Endothelial cell (in vitro differentiated cells): Measurements from ENCODE around the gene CLCN2. TPM values are rescaled to one million over a fixed set of nuclear protein-coding genes. Genes with fewer than 3 reads are reported as not detected.

ENCODE experiments used
- DNase-seq: peaks from one replicate; pipeline ENCODE4 v3.0.0; 2021; ENCODE audit warnings: low spot score
- H3K27ac Mint-ChIP-seq: one replicate; pipeline ENCODE4 v1.8.0; 2021; ENCODE audit warnings: mixed read lengths, inconsistent platforms; ENCODE audit not compliant: unreplicated experiment
- H3K27me3 Mint-ChIP-seq: one replicate; pipeline ENCODE4 v1.8.0; 2021; ENCODE audit warnings: mild to moderate bottlenecking, moderate library complexity, mixed read lengths, inconsistent platforms; ENCODE audit not compliant: unreplicated experiment
- H3K36me3 Mint-ChIP-seq: one replicate; pipeline ENCODE4 v1.8.0; 2021; ENCODE audit warnings: mild to moderate bottlenecking, low read depth, mixed read lengths, inconsistent platforms; ENCODE audit not compliant: unreplicated experiment
- H3K4me1 Mint-ChIP-seq: one replicate; pipeline ENCODE4 v1.8.0; 2021; ENCODE audit warnings: mild to moderate bottlenecking, mixed read lengths, inconsistent platforms; ENCODE audit not compliant: unreplicated experiment
- H3K4me3 Mint-ChIP-seq: one replicate; pipeline ENCODE4 v1.8.0; 2021; ENCODE audit warnings: mild to moderate bottlenecking, mixed read lengths, inconsistent platforms; ENCODE audit not compliant: unreplicated experiment
- H3K9me3 Mint-ChIP-seq: one replicate; pipeline ENCODE4 v1.8.0; 2021; ENCODE audit warnings: mixed read lengths, inconsistent platforms; ENCODE audit not compliant: unreplicated experiment
- CTCF ChIP-seq: fragments of 200-600 bp; sonication (generic); IDR thresholded peaks from one replicate; pipeline ENCODE4 v1.5.0; 2021; ENCODE audit warnings: antibody characterized with exemption; ENCODE audit not compliant: unreplicated experiment
- total RNA-seq: library from RNA; stranded (reverse); fragmentation: NEBNext Ultra II Directional; extraction: Animal tissue kit (Norgen Biotek cat#: 25700); gene quantifications from one replicate; pipeline ENCODE4 v1.2.1, GENCODE V29; 2021; ENCODE audit not compliant: unreplicated experiment

CLCN2 gene
- total RNA-seq, 1 donor from 2014 or later: 6.3 TPM

DNA sequence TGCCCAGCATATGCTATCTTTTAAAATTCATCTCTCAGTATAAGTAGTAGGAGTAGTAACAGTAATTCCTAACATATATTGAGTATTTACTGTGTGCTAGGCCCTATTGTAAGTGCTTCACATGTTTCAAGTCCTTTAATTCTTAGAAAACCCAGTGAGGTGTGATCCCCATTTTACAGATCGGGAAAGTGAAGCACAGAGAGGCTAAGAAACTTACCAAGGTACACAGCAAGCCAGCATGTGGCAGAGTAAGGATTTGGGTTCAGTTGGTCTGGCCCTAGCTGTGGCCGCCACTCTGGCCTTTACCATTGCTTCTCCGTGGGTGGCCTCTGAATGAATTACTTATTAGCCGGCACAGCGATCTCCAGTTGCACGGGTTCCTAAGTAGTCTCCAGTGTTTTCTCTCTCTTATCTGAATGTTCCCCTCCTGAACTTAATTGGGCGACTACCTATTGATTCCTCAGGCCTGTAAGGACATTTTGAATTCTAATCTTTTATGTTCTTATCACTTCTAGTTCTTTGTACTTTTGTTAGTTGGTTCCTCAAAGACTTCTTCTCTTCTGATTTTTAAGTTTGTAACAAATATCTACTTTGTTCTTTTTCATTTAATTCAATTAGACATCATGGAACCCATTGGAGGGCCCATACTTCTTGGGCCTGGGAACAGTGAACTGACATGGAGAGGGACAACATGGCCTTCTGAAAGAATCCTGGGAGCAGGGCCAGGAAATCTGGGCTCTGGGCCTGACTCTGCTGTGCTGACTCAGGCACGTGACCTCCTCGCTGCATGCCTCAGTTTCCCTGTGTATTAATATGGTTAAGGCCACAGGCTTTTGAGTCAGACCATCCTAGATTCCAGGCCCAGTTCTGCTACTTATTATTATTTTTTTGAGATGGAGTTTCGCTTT is 11.6 kb downstream of the CLCN2 start:
- Mint-ChIP-seq H3K9me3 (no peaks in the 10 kb centered on the region), H3K27ac (no peak overlapping the region), H3K27me3 (no peaks in the 10 kb centered on the region), H3K4me1 (peaks cover 5% of the 10 kb centered on the region), H3K36me3 (peaks cover 18% of the 10 kb centered on the region), H3K4me3 (no peak overlapping the region)
- no peak for DNase-seq
- no peak for TF ChIP-seq CTCF

DNA sequence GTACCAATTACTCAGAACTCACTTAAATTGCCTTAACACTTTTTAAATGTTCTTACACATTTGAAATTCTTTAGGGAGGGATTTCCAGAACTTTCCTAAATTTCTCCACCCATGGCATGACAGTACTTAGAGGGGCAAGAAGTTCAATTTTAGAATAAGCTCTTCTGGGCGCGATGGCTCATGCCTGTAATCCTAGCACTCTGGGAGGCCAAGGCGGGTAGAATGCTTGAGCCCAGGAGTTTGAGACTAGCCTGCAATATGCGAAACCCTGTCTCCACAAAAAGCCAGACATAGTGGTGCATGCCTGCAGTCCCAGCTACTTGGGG is 13.4 kb downstream of the CLCN2 start:
- DNase-seq: no peak
- Mint-ChIP-seq H3K36me3 (peaks cover 23% of the 10 kb centered on the region), H3K4me1 (peaks cover 5% of the 10 kb centered on the region), H3K4me3 (no peak overlapping the region), H3K27me3 (peaks cover 1% of the 10 kb centered on the region), H3K9me3 (no peaks in the 10 kb centered on the region), H3K27ac (no peak overlapping the region)
- no peak for TF ChIP-seq CTCF

GRCh38 chr3:184347321-184348056 is 13.9 kb downstream of the CLCN2 start:
- Mint-ChIP-seq H3K4me1 (peaks cover 6% of the 10 kb centered on the region), H3K27me3 (peaks cover 1% of the 10 kb centered on the region), H3K9me3 (no peaks in the 10 kb centered on the region), H3K27ac (no peak overlapping the region), H3K36me3 (peaks cover 26% of the 10 kb centered on the region), H3K4me3 (no peak overlapping the region)
- no peak for DNase-seq
- TF ChIP-seq CTCF: no peak

DNA sequence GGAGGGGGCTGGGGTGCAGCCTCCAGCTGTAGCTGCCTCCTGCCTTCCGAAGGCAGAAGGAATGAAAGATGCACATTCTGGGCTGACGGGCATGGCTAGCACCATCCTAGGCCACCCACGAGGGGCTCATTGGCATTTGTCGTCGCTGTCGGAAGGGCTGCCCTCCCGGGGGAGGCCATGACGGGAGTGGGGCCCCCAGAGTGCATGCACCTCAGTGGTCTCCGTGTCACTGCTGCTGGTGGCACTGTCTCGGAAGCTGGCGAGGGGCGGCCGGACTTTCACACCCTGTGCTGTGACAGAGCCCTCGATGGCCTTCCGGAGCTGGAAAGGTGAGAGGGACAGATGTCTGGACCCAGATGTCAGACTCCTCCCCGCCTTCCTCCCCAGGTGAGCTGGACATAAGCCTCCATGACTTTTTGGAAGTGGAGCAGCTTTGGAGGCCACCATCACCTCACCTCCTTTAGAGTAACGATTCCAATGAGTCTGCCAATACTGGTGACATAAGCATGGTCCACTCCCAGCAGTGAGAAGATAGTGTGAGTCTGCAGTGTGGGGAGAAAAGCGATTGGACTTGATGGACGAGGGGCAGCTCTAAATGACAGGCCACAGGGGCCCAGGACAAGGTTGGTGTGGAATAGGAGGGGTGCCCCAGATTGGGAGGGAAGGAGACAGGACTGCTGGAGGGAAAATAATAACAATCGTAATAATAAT is 14.8 kb downstream of the CLCN2 start:
- H3K27ac Mint-ChIP-seq: no peak overlapping the region
- H3K9me3 Mint-ChIP-seq: no peaks in the 10 kb centered on the region
- H3K4me3 Mint-ChIP-seq: no peak overlapping the region

More for the DNA sequence above, 14.8 kb downstream of the CLCN2 start:
- Mint-ChIP-seq H3K4me1 (peaks cover 9% of the 10 kb centered on the region), H3K36me3 (peaks cover 29% of the 10 kb centered on the region), H3K27me3 (peaks cover 2% of the 10 kb centered on the region)
- no peak for TF ChIP-seq CTCF
- no peak for DNase-seq
